Panc1 (cell line): Measurements from ENCODE around the gene GAST. TPM values are rescaled to one million over a fixed set of nuclear protein-coding genes. Genes with fewer than 3 reads are reported as not detected.

Experiments used
- ATAC-seq: fragments of 200-7000 bp; cut with Tn5 transposase; 2 replicates; pipeline ENCODE4 v1.9.1; 2020; ENCODE audit warnings: mild to moderate bottlenecking, moderate library complexity
- BruUV-seq: library from RNA; stranded (reverse); fragments of 400-500 nt; replicated peaks from 2 replicates; lab custom pipeline; 2021; lab: Mats Ljungman, UMichigan
- CTCF ChIA-PET: fragments of 300-600 bp; sonication (Branson Sonifier 250); formaldehyde crosslinking; loops from one replicate; lab custom pipeline; 2022; ENCODE audit warnings: antibody characterized with exemption; lab: Charles Lee
- POLR2A ChIA-PET: fragments of 300-600 bp; sonication (Branson Sonifier 250); formaldehyde crosslinking; loops from one replicate; lab custom pipeline; 2022; ENCODE audit warnings: antibody characterized with exemption; lab: Charles Lee
- DNase-seq: peaks from one replicate; pipeline ENCODE4 v3.0.0-alpha.2; 2010; ENCODE audit warnings: low read depth, low spot score
- H3K27ac ChIP-seq: 2 replicates; pipeline ENCODE4 v1.5.1; 2011; ENCODE audit warnings: mild to moderate bottlenecking, low read length, inconsistent platforms
- H3K27me3 ChIP-seq: fragments of 200-500 bp; sonication (Bioruptor generic); 2 replicates; pipeline ENCODE4 v1.6.0; 2014; ENCODE audit warnings: low read length, inconsistent platforms; ENCODE audit not compliant: control insufficient read depth, insufficient read depth
- H3K36me3 ChIP-seq: fragments of 200-500 bp; sonication (Bioruptor generic); 2 replicates; pipeline ENCODE4 v1.5.1; 2014; ENCODE audit warnings: inconsistent platforms, mild to moderate bottlenecking, low read length, moderate library complexity; ENCODE audit not compliant: control insufficient read depth, insufficient read depth
- H3K4me1 ChIP-seq: 2 replicates; pipeline ENCODE4 v1.5.1; 2011; ENCODE audit warnings: inconsistent platforms, mild to moderate bottlenecking, low read length, moderate library complexity; ENCODE audit not compliant: control insufficient read depth, insufficient read depth
- H3K4me3 ChIP-seq, 2 experiments: 2 replicates each; pipeline ENCODE4 v1.5.1; 2011 to 2012; ENCODE audit warnings: low read depth in 2 of 2, low read length in 2 of 2, mild to moderate bottlenecking in 2 of 2, inconsistent platforms in 1 of 2, moderate library complexity in 1 of 2
- H3K9me3 ChIP-seq: fragments of 200-500 bp; sonication (Bioruptor generic); 2 replicates; pipeline ENCODE4 v1.5.1; 2014; ENCODE audit warnings: low read depth, mild to moderate bottlenecking, inconsistent platforms, low read length, moderate library complexity; ENCODE audit not compliant: control insufficient read depth, insufficient read depth
- CTCF ChIP-seq: fragments of 450-650 bp; IDR thresholded peaks from 2 replicates; pipeline ENCODE4 v1.5.1; 2017; ENCODE audit warnings: mild to moderate bottlenecking
- POLR2AphosphoS5 ChIP-seq: IDR thresholded peaks from 2 replicates; pipeline ENCODE4 v1.6.1; 2012; ENCODE audit warnings: mild to moderate bottlenecking, low read depth, low read length, moderate library complexity
- REST ChIP-seq, 2 experiments: IDR thresholded peaks; 2 replicates each; pipeline ENCODE4 v1.6.1; 2011 to 2012; ENCODE audit warnings: low read depth in 2 of 2, control low read depth in 1 of 2, low read length in 1 of 2, mild to moderate bottlenecking in 1 of 2, moderate library complexity in 1 of 2; ENCODE audit not compliant: insufficient read depth in 1 of 2
- SIN3A ChIP-seq: IDR thresholded peaks from 2 replicates; pipeline ENCODE4 v1.6.1; 2012; ENCODE audit warnings: low read depth, mild to moderate bottlenecking, low read length, moderate library complexity, borderline replicate concordance; ENCODE audit not compliant: insufficient read depth
- TCF7L2 ChIP-seq: IDR thresholded peaks from 2 replicates; pipeline ENCODE4 v1.6.1; 2011; ENCODE audit warnings: mild to moderate bottlenecking, low read depth, low read length, inconsistent platforms
- in situ Hi-C: cut with HindIII; loops from 2 replicates; pipeline ENCODE4 v1.10.0; 2016; ENCODE audit warnings: low sequenced_read_pairs, low pct_unique_long_range_greater_than_20kb
- intact Hi-C: fragments of 100-400 bp; cut with micrococcal nuclease; formaldehyde crosslinking; loops from one replicate; pipeline ENCODE4 v1.10.0; 2022; ENCODE audit not compliant: unreplicated experiment
- total RNA-seq: library from RNA; stranded (reverse); gene quantifications from one replicate; pipeline ENCODE4 v1.2.1, GENCODE V29; 2021; ENCODE audit not compliant: unreplicated experiment

Gene GAST
- total RNA-seq, 1 experiment from 2014 or later, result not detected

- in situ Hi-C loops (no loop called here), intact Hi-C loops (no loop called here)
- no peak overlapping the region for H3K27ac ChIP-seq
- H3K4me1 ChIP-seq, result peaks cover 19% of the 10 kb centered on the region
- H3K36me3 ChIP-seq, result peaks cover 27% of the 10 kb centered on the region
- no peaks in the 10 kb centered on the region for H3K9me3 ChIP-seq
- no TSS peak for BruUV-seq
- H3K4me3 ChIP-seq, result no peak overlapping the region
- DNase-seq, result no peak
- CTCF ChIA-PET, result interaction anchor here (0.6 to 0.7 kb wide), 2 partner anchors 43 to 874 kb away, joined by 3 to 4 read pairs; no protein-coding TSS in a partner anchor
- H3K27me3 ChIP-seq, result no peaks in the 10 kb centered on the region
- POLR2A ChIA-PET, result interaction anchor here (0.6 to 1.0 kb wide), 2 partner anchors 13 to 102 kb away, joined by 3 read pairs; no protein-coding TSS in a partner anchor
- TF ChIP-seq POLR2AphosphoS5, result no peak; the same call in 1 of the 2 replicates
- TF ChIP-seq REST (IDR thresholded peaks at IDR 0.05; ENCODE audit: insufficient read depth in 1 of 2, low read depth in 2 of 2, low read length in 1 of 2), result no peak
- no peak for TF ChIP-seq SIN3A
- TF ChIP-seq TCF7L2, result no peak
- ATAC-seq, result no peak
Observed at GRCh38 chr17:41692722-41693521, 19.2 kb upstream of the GAST start.

- ChIA-PET POLR2A (no interaction called here), CTCF (interaction anchor here (0.6 to 1.3 kb wide), 3 partner anchors 29 to 876 kb away, joined by 3 read pairs; no protein-coding TSS in a partner anchor)
- ATAC-seq, result peak; percentile 43
- no peak for DNase-seq
- peaks cover 13% of the 10 kb centered on the region for H3K4me1 ChIP-seq
- no peak overlapping the region for H3K27ac ChIP-seq
- intact Hi-C loops, result no loop called here
- BruUV-seq, result no TSS peak
- TF ChIP-seq SIN3A, result no peak
- TF ChIP-seq REST (IDR thresholded peaks at IDR 0.05; ENCODE audit: insufficient read depth in 1 of 2, low read depth in 2 of 2, low read length in 1 of 2), result no peak
- no peak for TF ChIP-seq CTCF
- TF ChIP-seq POLR2AphosphoS5, result no peak
- no peak for TF ChIP-seq TCF7L2
- H3K4me3 ChIP-seq, result no peak overlapping the region
- H3K9me3 ChIP-seq, result no peaks in the 10 kb centered on the region
- no peaks in the 10 kb centered on the region for H3K27me3 ChIP-seq
- in situ Hi-C loops, result no loop called here
- peaks cover 18% of the 10 kb centered on the region for H3K36me3 ChIP-seq
Observed at GRCh38 chr17:41695134-41695661, 16.9 kb upstream of the GAST start.
